SU-DHL-6 (cell line): ENCODE results near the gene GMCL1.
A peak's percentile ranks its signal among the peaks of the same experiment; 100 is the strongest.

Experiments used
- H2AFZ ChIP-seq: fragments of 200-600 bp; sonication (generic); 2 replicates; pipeline ENCODE4 v1.6.1; 2014; ENCODE audit warnings: low read depth, mild to moderate bottlenecking, moderate library complexity, mixed read lengths, antibody characterized with exemption, low read length; ENCODE audit not compliant: severe bottlenecking
- H3F3A ChIP-seq: fragments of 200-600 bp; shearing (Covaris generic); 2 replicates; pipeline ENCODE4 v1.6.0; 2016; ENCODE audit warnings: antibody characterized with exemption, mild to moderate bottlenecking; ENCODE audit not compliant: insufficient read depth
- H3K27ac ChIP-seq: fragments of 200-600 bp; sonication (generic); 2 replicates; pipeline ENCODE4 v1.5.1; 2016; ENCODE audit warnings: low read depth, mild to moderate bottlenecking, low read length, moderate library complexity, mixed read lengths
- H3K27me3 ChIP-seq: fragments of 200-600 bp; sonication (generic), shearing (Covaris generic); 2 replicates; pipeline ENCODE4 v1.6.0; 2014; ENCODE audit warnings: mild to moderate bottlenecking, low read length
- H3K36me3 ChIP-seq: fragments of 200-600 bp; sonication (generic); 2 replicates; pipeline ENCODE4 v1.6.1; 2014; ENCODE audit warnings: mild to moderate bottlenecking, low read length, mixed read lengths
- H3K4me2 ChIP-seq: fragments of 300-600, 200-600 bp; shearing (Covaris generic), sonication (generic); 2 replicates; pipeline ENCODE4 v1.6.0; 2014; ENCODE audit warnings: low read length, low read depth, mild to moderate bottlenecking; ENCODE audit not compliant: poor library complexity, severe bottlenecking
- H3K4me3 ChIP-seq: fragments of 200-600 bp; sonication (generic); 2 replicates; pipeline ENCODE4 v1.5.1; 2014; ENCODE audit warnings: antibody characterized with exemption, low read length, mild to moderate bottlenecking, mixed read lengths; ENCODE audit not compliant: insufficient read depth, poor library complexity, severe bottlenecking
- H3K79me2 ChIP-seq: fragments of 200-600 bp; sonication (generic); 2 replicates; pipeline ENCODE4 v1.6.1; 2014; ENCODE audit warnings: mild to moderate bottlenecking, low read length, moderate library complexity; ENCODE audit not compliant: insufficient read depth
- H3K9ac ChIP-seq: fragments of 200-600 bp; sonication (generic); 2 replicates; pipeline ENCODE4 v1.7.0; 2014; ENCODE audit warnings: mild to moderate bottlenecking, low read length
- H3K9me2 ChIP-seq: fragments of 200-600 bp; sonication (generic); replicated peaks from 2 replicates; pipeline ENCODE4 v1.6.1; 2014; ENCODE audit warnings: low read length; ENCODE audit not compliant: insufficient read depth
- H3K9me3 ChIP-seq: fragments of 200-600 bp; sonication (generic); 2 replicates; pipeline ENCODE4 v1.6.1; 2014; ENCODE audit warnings: low read length, mixed read lengths; ENCODE audit not compliant: insufficient read depth
- H4K20me1 ChIP-seq: fragments of 200-600 bp; sonication (generic); 2 replicates; pipeline ENCODE4 v1.6.1; 2014; ENCODE audit warnings: low read depth, mild to moderate bottlenecking, antibody characterized with exemption, low read length, moderate library complexity, mixed read lengths
- EZH2phosphoT487 ChIP-seq: fragments of 200-600 bp; sonication (generic), shearing (Covaris generic); conservative IDR thresholded peaks from 2 replicates; pipeline ENCODE4 v1.6.1; 2018; ENCODE audit warnings: mild to moderate bottlenecking, antibody characterized with exemption, low read length, moderate library complexity, mixed read lengths
- TF ChIP-seq, protein P1 (sequence below): fragments of 200-600 bp; sonication (generic); IDR thresholded peaks from one replicate; pipeline ENCODE4 v1.5.1; 2017; ENCODE audit warnings: antibody characterized with exemption, mild to moderate bottlenecking, low read length, moderate library complexity; ENCODE audit not compliant: insufficient read depth, poor library complexity, severe bottlenecking

The GMCL1 gene

DNA sequence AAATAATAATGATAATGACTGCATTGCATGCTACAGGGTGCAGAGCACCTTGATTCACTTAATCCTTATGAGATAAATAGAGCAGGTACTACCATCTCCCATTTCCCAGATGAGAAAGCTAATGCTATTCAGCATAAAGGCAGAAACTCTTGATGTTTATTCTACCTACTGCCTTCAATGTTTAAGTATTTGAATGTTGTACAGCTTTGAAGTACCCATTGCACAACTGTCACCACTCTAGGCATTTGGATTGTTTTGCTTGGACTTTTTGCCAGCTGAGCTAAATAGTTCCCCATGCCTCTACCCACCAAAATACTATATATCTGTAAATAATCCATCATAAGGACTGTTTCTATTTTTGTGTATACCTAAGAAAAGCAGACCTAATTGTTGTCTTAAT is 77.8 kb downstream of the GMCL1 start:
- Histone ChIP-seq H3K36me3 (peaks cover 10% of the 10 kb centered on the region; the same call in 1 of the 2 replicates), H4K20me1 (no peaks in the 10 kb centered on the region), H3K9me2 (no peaks in the 10 kb centered on the region)

DNA sequence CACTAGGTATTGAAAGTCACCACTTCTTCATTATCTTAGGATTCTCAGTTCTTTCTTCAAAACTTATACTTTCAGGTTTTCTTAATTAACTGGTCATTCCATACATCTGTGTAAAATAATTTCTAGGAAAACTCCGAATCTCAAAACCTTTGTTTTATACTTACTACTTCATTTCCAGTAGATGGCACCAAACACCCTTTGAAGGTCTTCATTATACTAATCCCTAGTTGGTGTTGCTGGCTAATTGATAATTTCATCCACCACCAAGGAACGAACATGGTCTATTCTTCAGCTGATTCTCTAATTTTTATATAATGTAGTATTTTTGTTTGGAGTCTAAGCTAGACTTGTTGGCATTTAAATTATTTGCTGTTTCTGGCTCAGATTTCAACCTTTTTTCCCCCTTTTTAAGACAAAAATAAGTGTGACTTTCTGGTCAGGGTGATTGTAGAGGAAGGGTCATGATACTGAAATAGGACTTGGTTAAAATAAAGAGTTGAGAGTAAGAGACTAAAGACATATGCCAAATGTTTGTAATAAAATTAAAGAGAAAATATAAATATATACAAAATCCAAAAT is 82.6 kb downstream of the GMCL1 start:
- Histone ChIP-seq H3K4me2 (peak overlapping the region; percentile 86), H2AFZ (no peak overlapping the region), H4K20me1 (no peaks in the 10 kb centered on the region), H3K27me3 (no peaks in the 10 kb centered on the region), H3K27ac (peak overlapping the region; percentile 73), H3K9me3 (no peaks in the 10 kb centered on the region), H3K4me3 (no peak overlapping the region), H3F3A (peaks cover 54% of the 10 kb centered on the region), H3K36me3 (no peaks in the 10 kb centered on the region), H3K9ac (no peak overlapping the region), H3K79me2 (no peaks in the 10 kb centered on the region), H3K9me2 (no peaks in the 10 kb centered on the region)
- no peak for TF ChIP-seq EZH2phosphoT487
- TF ChIP-seq, protein P1, sequence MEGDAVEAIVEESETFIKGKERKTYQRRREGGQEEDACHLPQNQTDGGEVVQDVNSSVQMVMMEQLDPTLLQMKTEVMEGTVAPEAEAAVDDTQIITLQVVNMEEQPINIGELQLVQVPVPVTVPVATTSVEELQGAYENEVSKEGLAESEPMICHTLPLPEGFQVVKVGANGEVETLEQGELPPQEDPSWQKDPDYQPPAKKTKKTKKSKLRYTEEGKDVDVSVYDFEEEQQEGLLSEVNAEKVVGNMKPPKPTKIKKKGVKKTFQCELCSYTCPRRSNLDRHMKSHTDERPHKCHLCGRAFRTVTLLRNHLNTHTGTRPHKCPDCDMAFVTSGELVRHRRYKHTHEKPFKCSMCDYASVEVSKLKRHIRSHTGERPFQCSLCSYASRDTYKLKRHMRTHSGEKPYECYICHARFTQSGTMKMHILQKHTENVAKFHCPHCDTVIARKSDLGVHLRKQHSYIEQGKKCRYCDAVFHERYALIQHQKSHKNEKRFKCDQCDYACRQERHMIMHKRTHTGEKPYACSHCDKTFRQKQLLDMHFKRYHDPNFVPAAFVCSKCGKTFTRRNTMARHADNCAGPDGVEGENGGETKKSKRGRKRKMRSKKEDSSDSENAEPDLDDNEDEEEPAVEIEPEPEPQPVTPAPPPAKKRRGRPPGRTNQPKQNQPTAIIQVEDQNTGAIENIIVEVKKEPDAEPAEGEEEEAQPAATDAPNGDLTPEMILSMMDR, result peak; percentile 53

More for the DNA sequence above, 77.8 kb downstream of the GMCL1 start:
- Histone ChIP-seq H2AFZ (no peak overlapping the region), H3K4me3 (no peak overlapping the region), H3K27me3 (no peaks in the 10 kb centered on the region), H3K27ac (no peak overlapping the region), H3K79me2 (peaks cover 16% of the 10 kb centered on the region; the same call in 1 of the 2 replicates), H3K4me2 (no peak overlapping the region), H3K9me3 (no peaks in the 10 kb centered on the region), H3F3A (peaks cover 46% of the 10 kb centered on the region), H3K9ac (no peak overlapping the region)
- TF ChIP-seq, protein P1, result no peak
- TF ChIP-seq EZH2phosphoT487, result no peak

DNA sequence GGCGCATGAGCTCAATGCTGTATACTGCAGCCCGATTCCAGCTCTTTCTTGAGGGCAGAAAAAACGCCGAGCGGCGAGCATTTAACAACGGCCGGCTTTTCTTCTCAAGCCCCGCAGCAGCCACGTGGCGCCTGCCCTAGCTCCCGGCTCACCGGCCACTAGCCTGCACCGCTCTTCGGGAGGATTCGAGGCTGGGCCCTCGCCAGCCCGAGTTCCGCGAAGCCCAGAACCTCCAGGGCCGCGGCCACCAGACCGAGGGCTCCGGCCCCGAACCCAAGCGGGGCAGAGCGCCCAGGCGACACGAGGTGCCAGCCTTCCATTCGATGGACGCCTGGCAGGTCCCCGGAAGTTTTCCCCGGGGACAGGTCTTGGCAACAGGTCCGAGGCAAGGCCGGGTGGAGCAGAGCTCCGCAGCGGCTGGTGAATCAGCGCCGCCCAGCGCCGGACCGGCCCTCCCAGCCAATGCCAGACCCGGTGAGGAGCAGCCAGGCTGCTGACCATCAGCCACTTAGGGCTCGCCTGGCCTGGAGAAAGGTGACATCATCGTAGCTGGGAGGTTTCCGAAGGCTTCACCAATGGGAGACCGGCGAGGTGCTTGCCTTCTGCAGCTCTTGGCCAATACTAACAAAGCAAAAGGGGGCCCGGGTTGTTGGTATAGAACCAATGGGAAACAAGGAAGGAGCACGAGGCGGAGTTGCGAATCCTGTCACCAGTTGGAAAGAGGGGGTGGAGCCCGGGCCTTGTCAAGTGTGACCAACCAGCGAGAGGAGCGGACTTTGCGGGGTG is 84.9 kb downstream of the GMCL1 start:
- Histone ChIP-seq H3K4me2 (peak overlapping the region; percentile 86), H3K79me2 (no peaks in the 10 kb centered on the region), H4K20me1 (no peaks in the 10 kb centered on the region), H3K9me2 (no peaks in the 10 kb centered on the region), H3K36me3 (no peaks in the 10 kb centered on the region), H3K4me3 (peak overlapping the region; percentile 80), H3K9me3 (no peaks in the 10 kb centered on the region), H3K9ac (peak overlapping the region; percentile 88), H3K27me3 (no peaks in the 10 kb centered on the region), H3K27ac (peak overlapping the region; percentile 73), H3F3A (peaks cover 56% of the 10 kb centered on the region), H2AFZ (peak overlapping the region; percentile 23)
- TF ChIP-seq, protein P1, result no peak
